Trophoblast cell (in vitro differentiated cells and primary cell): ENCODE data around the gene STK16.

Source experiments
- DNase-seq, 2 donors: peaks; one replicate each; pipeline ENCODE4 v3.0.0-alpha.2; 2016
- H2AFZ ChIP-seq: 2 replicates; pipeline ENCODE4 v1.6.1; 2013; ENCODE audit warnings: low read length, moderate library complexity, mild to moderate bottlenecking; ENCODE audit not compliant: insufficient read depth, poor library complexity
- H2AK5ac ChIP-seq: 2 replicates; pipeline ENCODE4 v1.6.1; 2013; ENCODE audit warnings: mild to moderate bottlenecking, low read length
- H2BK120ac ChIP-seq: 2 replicates; pipeline ENCODE4 v1.6.1; 2013; ENCODE audit warnings: low read length, mild to moderate bottlenecking, moderate library complexity; ENCODE audit not compliant: insufficient read depth, poor library complexity
- H2BK12ac ChIP-seq: 2 replicates; pipeline ENCODE4 v1.6.1; 2013; ENCODE audit warnings: mild to moderate bottlenecking, low read length, moderate library complexity
- H2BK5ac ChIP-seq: 2 replicates; pipeline ENCODE4 v1.6.1; 2013; ENCODE audit warnings: low read length, low read depth, moderate library complexity, mild to moderate bottlenecking; ENCODE audit not compliant: poor library complexity
- H3K14ac ChIP-seq: 2 replicates; pipeline ENCODE4 v1.6.1; 2013; ENCODE audit warnings: mild to moderate bottlenecking, low read length
- H3K18ac ChIP-seq: 2 replicates; pipeline ENCODE4 v1.6.1; 2013; ENCODE audit warnings: mild to moderate bottlenecking, low read length
- H3K23ac ChIP-seq: 2 replicates; pipeline ENCODE4 v1.6.1; 2013; ENCODE audit warnings: low read length
- H3K27ac ChIP-seq: 2 replicates; pipeline ENCODE4 v1.5.1; 2013; ENCODE audit warnings: low read depth, mild to moderate bottlenecking, inconsistent platforms, low read length, moderate library complexity
- H3K27me3 ChIP-seq: 2 replicates; pipeline ENCODE4 v1.6.1; 2013; ENCODE audit warnings: inconsistent platforms, mild to moderate bottlenecking, low read length, moderate library complexity; ENCODE audit not compliant: insufficient read depth
- H3K36me3 ChIP-seq, 2 experiments: 1 replicate in 1 of 2; 2 replicates in 1 of 2; pipeline ENCODE4 v1.6.1; 2013; ENCODE audit warnings: low read length in 2 of 2, mild to moderate bottlenecking in 2 of 2, moderate library complexity in 1 of 2; ENCODE audit not compliant: insufficient read depth in 2 of 2, control insufficient read depth in 1 of 2
- H3K4ac ChIP-seq: 2 replicates; pipeline ENCODE4 v1.6.1; 2013; ENCODE audit warnings: low read depth, mild to moderate bottlenecking, low read length, moderate library complexity
- H3K4me1 ChIP-seq, 2 experiments: 1 replicate in 1 of 2; 2 replicates in 1 of 2; pipeline ENCODE4 v1.6.1; 2013; ENCODE audit warnings: low read length in 2 of 2, mild to moderate bottlenecking in 2 of 2, moderate library complexity in 1 of 2; ENCODE audit not compliant: insufficient read depth in 2 of 2, control insufficient read depth in 1 of 2
- H3K4me2 ChIP-seq: 2 replicates; pipeline ENCODE4 v1.6.1; 2013; ENCODE audit warnings: inconsistent platforms, mild to moderate bottlenecking, low read length, moderate library complexity
- H3K4me3 ChIP-seq: 2 replicates; pipeline ENCODE4 v1.5.1; 2013; ENCODE audit warnings: mild to moderate bottlenecking, low read depth, low read length, inconsistent platforms
- H3K79me1 ChIP-seq: one replicate; pipeline ENCODE4 v1.6.1; 2013; ENCODE audit warnings: low read length
- H3K79me2 ChIP-seq: 2 replicates; pipeline ENCODE4 v1.6.1; 2013; ENCODE audit warnings: low read length, mild to moderate bottlenecking; ENCODE audit not compliant: control insufficient read depth, insufficient read depth, poor library complexity
- H3K9ac ChIP-seq: 2 replicates; pipeline ENCODE4 v1.6.1; 2013; ENCODE audit warnings: mild to moderate bottlenecking, low read length
- H3K9me3 ChIP-seq: 2 replicates; pipeline ENCODE4 v1.6.1; 2013; ENCODE audit warnings: low read depth, mild to moderate bottlenecking, control low read depth, inconsistent platforms, low read length; ENCODE audit not compliant: insufficient read depth
- H4K12ac ChIP-seq: 2 replicates; pipeline ENCODE4 v1.6.1; 2013; ENCODE audit warnings: low read depth, mild to moderate bottlenecking, low read length, moderate library complexity
- H4K8ac ChIP-seq: 2 replicates; pipeline ENCODE4 v1.6.1; 2013; ENCODE audit warnings: low read depth, mild to moderate bottlenecking, low read length, moderate library complexity
- H4K91ac ChIP-seq: one replicate; pipeline ENCODE4 v1.6.1; 2013; ENCODE audit warnings: low read depth, mild to moderate bottlenecking, low read length, moderate library complexity
- WGBS: extraction: QIAGEN DNeasy Blood & Tissue Kit; methylation state at CpG from one replicate; pipeline ENCODE4 v1.1.7; 2013; ENCODE audit warnings: missing lambda C conversion rate; ENCODE audit not compliant: insufficient read length, insufficient coverage; ENCODE audit errors: extremely low coverage; 5-methylcytosine and 5-hydroxymethylcytosine counted together

STK16 gene

DNA sequence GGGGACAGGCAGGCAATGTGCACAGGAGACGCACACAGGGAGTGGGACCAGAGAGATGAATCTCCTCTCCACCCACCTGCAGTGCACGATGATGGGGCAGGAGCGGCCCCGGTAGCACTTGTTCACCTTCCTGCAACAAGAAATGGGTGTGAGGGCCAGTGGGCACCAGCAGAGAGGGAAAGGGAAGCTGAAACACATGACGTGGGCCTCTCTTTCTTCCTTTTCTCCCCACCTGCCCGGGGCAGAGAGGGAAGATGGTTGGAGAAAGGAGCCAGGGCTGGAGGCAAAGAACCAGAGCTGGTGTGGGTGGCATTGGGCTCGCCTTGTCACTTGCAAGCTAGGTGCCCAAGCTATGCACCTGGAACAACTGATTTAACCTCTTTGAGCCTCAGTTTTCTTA lies 46.1 kb downstream of the STK16 start:
- no peak overlapping the region for H2AFZ ChIP-seq
- H3K27ac ChIP-seq: no peak overlapping the region
- no CpG with 5 or more reads among the region's 7 CpGs for WGBS
- no peak overlapping the region for H4K12ac ChIP-seq
- H3K27me3 ChIP-seq: no peaks in the 10 kb centered on the region
- H3K4me1 ChIP-seq: peaks cover 16 to 20% of the 10 kb centered on the region in 2 experiments
- no peak overlapping the region for H4K8ac ChIP-seq
- no peak overlapping the region for H3K9ac ChIP-seq
- no peak overlapping the region for H2BK120ac ChIP-seq
- no peak overlapping the region for H3K4ac ChIP-seq
- no peaks in the 10 kb centered on the region for H3K9me3 ChIP-seq
- no peak overlapping the region for H3K14ac ChIP-seq
- H3K4me2 ChIP-seq: no peak overlapping the region
- H2BK5ac ChIP-seq: no peak overlapping the region
- no peak overlapping the region for H3K18ac ChIP-seq
- DNase-seq: no peak
- H3K79me1 ChIP-seq: peaks cover 12% of the 10 kb centered on the region
- H3K4me3 ChIP-seq: no peak overlapping the region
- H4K91ac ChIP-seq: no peak overlapping the region
- no peak overlapping the region for H3K23ac ChIP-seq
- peaks cover 2% of the 10 kb centered on the region for H3K79me2 ChIP-seq
- H2BK12ac ChIP-seq: no peak overlapping the region
- H2AK5ac ChIP-seq: no peak overlapping the region
- H3K36me3 ChIP-seq: peaks cover 0 to 2% of the 10 kb centered on the region in 2 experiments

DNA sequence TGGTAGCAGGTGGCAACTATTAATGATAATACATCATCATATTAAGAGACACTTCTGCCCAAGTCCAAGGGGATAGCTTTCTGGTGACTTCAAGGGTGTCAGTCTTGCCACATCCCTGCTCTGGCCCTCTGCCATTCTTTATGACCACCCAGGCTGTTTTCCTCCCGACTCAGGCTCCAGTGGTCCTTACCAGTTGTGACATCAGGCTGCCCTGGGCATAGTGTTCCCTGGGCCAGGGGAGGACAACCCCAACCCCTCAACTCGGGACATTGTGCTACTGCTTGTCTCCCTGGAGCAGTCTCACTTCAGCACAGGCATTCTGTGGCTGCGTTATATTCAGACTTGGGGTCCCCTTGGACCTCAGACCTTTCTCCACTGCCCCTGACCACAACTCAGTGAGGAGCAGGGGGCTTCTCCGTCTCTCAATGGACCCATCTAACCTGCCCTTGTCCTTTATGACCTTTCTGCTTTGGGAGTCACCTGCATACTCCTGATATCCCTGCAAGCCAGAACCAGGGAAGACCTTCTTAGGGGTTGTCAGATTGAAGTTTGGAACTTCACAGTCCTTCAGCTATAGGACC lies 46.7 kb downstream of the STK16 start:
- no peak overlapping the region for H2BK5ac ChIP-seq
- WGBS: no CpG with 5 or more reads among the region's 4 CpGs
- H2BK120ac ChIP-seq: no peak overlapping the region
- H3K23ac ChIP-seq: no peak overlapping the region
- no peak overlapping the region for H2AK5ac ChIP-seq
- H3K36me3 ChIP-seq: no peaks in the 10 kb centered on the region
- no peak overlapping the region for H4K91ac ChIP-seq
- H3K79me1 ChIP-seq: peaks cover 9% of the 10 kb centered on the region
- no peaks in the 10 kb centered on the region for H3K79me2 ChIP-seq
- no peak overlapping the region for H3K18ac ChIP-seq
- no peak overlapping the region for H3K14ac ChIP-seq
- H3K4ac ChIP-seq: no peak overlapping the region
- no peak overlapping the region for H4K8ac ChIP-seq
- H3K9me3 ChIP-seq: no peaks in the 10 kb centered on the region
- no peaks in the 10 kb centered on the region for H3K27me3 ChIP-seq
- no peak overlapping the region for H4K12ac ChIP-seq
- no peak overlapping the region for H3K4me3 ChIP-seq
- H3K27ac ChIP-seq: no peak overlapping the region
- no peak overlapping the region for H3K4me2 ChIP-seq
- no peak overlapping the region for H2AFZ ChIP-seq
- DNase-seq: no peak
- peaks cover 11 to 14% of the 10 kb centered on the region in 2 experiments for H3K4me1 ChIP-seq
- no peak overlapping the region for H3K9ac ChIP-seq
- no peak overlapping the region for H2BK12ac ChIP-seq

DNA sequence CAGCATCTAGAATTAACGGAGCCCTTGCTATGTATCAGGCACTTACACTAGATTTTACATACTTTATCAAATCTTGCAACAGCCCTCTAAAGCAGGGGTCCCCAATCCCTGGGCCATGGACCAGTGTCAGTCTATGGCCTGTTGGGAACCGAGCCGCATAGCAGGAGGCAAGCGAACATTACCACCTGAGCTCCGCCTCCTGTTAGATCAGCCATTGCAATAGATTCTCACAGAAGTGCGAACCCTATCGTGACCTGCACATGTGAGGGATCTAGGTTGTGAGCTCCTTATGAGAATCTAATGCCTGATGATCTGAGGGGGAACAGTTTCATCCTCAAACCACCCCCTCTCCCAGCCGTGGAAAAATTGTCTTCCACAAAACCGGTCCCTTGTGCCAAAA lies 47.3 kb downstream of the STK16 start:
- H3K27me3 ChIP-seq: no peaks in the 10 kb centered on the region
- no peak overlapping the region for H3K4ac ChIP-seq
- no peaks in the 10 kb centered on the region for H3K9me3 ChIP-seq
- H3K79me1 ChIP-seq: peaks cover 7% of the 10 kb centered on the region
- no peak overlapping the region for H3K9ac ChIP-seq
- no peak overlapping the region for H4K91ac ChIP-seq
- no peak overlapping the region for H4K8ac ChIP-seq
- H3K27ac ChIP-seq: no peak overlapping the region
- no peak for DNase-seq
- no peaks in the 10 kb centered on the region for H3K36me3 ChIP-seq
- H3K14ac ChIP-seq: no peak overlapping the region
- H3K23ac ChIP-seq: no peak overlapping the region
- no peak overlapping the region for H2BK120ac ChIP-seq
- H2BK5ac ChIP-seq: no peak overlapping the region
- no peaks in the 10 kb centered on the region for H3K79me2 ChIP-seq
- no peak overlapping the region for H2BK12ac ChIP-seq
- no peak overlapping the region for H2AFZ ChIP-seq
- H3K4me3 ChIP-seq: no peak overlapping the region
- no peak overlapping the region for H2AK5ac ChIP-seq
- H4K12ac ChIP-seq: no peak overlapping the region
- no peak overlapping the region for H3K18ac ChIP-seq
- WGBS: no CpG with 5 or more reads among the region's 9 CpGs
- H3K4me2 ChIP-seq: no peak overlapping the region
- H3K4me1 ChIP-seq: peaks cover 7 to 11% of the 10 kb centered on the region in 2 experiments

DNA sequence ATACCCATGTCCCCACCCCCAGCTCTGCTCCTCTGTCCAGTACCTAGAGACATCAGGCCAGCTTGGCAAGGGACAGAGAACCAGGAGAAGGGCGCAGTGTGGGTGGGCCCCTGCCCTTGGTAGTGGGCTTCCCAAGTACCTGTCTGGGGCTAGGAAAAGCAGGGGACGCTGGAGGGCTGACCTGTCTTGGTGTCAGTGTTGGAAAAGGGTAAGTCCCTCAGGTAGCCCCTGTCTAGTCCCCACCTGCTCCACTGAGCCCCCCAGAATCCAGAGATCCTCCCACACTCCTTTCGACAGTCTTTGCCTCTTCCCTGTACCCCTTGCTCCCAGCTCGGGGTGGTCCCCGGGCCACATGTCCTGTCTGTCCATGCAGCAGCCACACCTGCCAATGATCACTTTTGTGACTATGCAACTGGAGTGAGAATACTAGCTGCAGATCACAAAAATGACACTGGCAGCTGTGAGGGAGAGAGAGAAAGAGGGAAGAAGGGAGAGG lies 48.5 kb downstream of the STK16 start:
- Histone ChIP-seq H3K27ac (no peak overlapping the region), H2BK120ac (no peak overlapping the region), H3K14ac (no peak overlapping the region), H3K23ac (no peak overlapping the region), H3K9me3 (no peaks in the 10 kb centered on the region), H3K18ac (no peak overlapping the region), H3K4ac (no peak overlapping the region), H3K4me1 (peaks cover 4% of the 10 kb centered on the region in 2 experiments), H3K36me3 (no peaks in the 10 kb centered on the region), H3K4me3 (no peak overlapping the region), H2AK5ac (no peak overlapping the region), H4K91ac (no peak overlapping the region), H2BK12ac (no peak overlapping the region), H3K79me1 (peaks cover 4% of the 10 kb centered on the region), H4K12ac (no peak overlapping the region), H3K4me2 (no peak overlapping the region), H3K79me2 (no peaks in the 10 kb centered on the region), H3K27me3 (no peaks in the 10 kb centered on the region), H2BK5ac (no peak overlapping the region), H3K9ac (no peak overlapping the region), H4K8ac (no peak overlapping the region), H2AFZ (no peak overlapping the region)
- no CpG with 5 or more reads among the region's 5 CpGs for WGBS
- DNase-seq: no peak
